ENCODE data around the gene FAM3B. TPM values are rescaled to one million over a fixed set of nuclear protein-coding genes. Genes with fewer than 3 reads are reported as not detected.
"Not testable (repeated sequence)": the region's sequence is repeated elsewhere in the genome, so short reads cannot be mapped to it uniquely, and the experiment has no call there.

Gene FAM3B
- total RNA-seq, 2 experiments from 2014 or later: not detected

- Mint-ChIP-seq H3K4me1 (peaks cover 4% of the 10 kb centered on the region), H3K27ac (no peak overlapping the region), H3K27me3 (peaks cover 24% of the 10 kb centered on the region), H3K4me3 (no peak overlapping the region), H3K9me3 (no peaks in the 10 kb centered on the region), H3K36me3 (ENCODE audit: low read depth) (no peaks in the 10 kb centered on the region)
- CTCF ChIA-PET: no interaction called here
- POLR2A ChIA-PET: no interaction called here
- no peak for DNase-seq
These were observed 32.5 kb downstream of the FAM3B start for GRCh38 chr21:41349126-41349525.

- H3K4me1 Mint-ChIP-seq: peaks cover 9% of the 10 kb centered on the region
- no peaks in the 10 kb centered on the region for H3K36me3 Mint-ChIP-seq (ENCODE audit: low read depth)
- DNase-seq: no peak
- H3K27me3 Mint-ChIP-seq: peaks cover 26% of the 10 kb centered on the region
- no peak overlapping the region for H3K4me3 Mint-ChIP-seq
- H3K27ac Mint-ChIP-seq: no peak overlapping the region
- ChIA-PET CTCF (no interaction called here), POLR2A (no interaction called here)
- no peaks in the 10 kb centered on the region for H3K9me3 Mint-ChIP-seq
These were observed 33.2 kb downstream of the FAM3B start for GRCh38 chr21:41349619-41350390.

GRCh38 chr21:41350436-41351155 lies 34.0 kb downstream of the FAM3B start:
- CTCF ChIA-PET: no interaction called here
- DNase-seq: no peak
- Mint-ChIP-seq H3K4me1 (peaks cover 15% of the 10 kb centered on the region), H3K27ac (no peak overlapping the region), H3K4me3 (no peak overlapping the region), H3K9me3 (no peaks in the 10 kb centered on the region), H3K36me3 (ENCODE audit: low read depth) (no peaks in the 10 kb centered on the region), H3K27me3 (peaks cover 29% of the 10 kb centered on the region)
- POLR2A ChIA-PET: no interaction called here

GRCh38 chr21:41357546-41357945 lies 40.9 kb downstream of the FAM3B start:
- Mint-ChIP-seq H3K4me1 (peaks cover 51% of the 10 kb centered on the region), H3K36me3 (ENCODE audit: low read depth) (peaks cover 2% of the 10 kb centered on the region), H3K9me3 (no peaks in the 10 kb centered on the region), H3K4me3 (no peak overlapping the region), H3K27ac (peak overlapping the region; percentile 47), H3K27me3 (peaks cover 20% of the 10 kb centered on the region)
- POLR2A ChIA-PET: no interaction called here
- CTCF ChIA-PET: interaction anchor here (0.5 kb wide), 1 partner anchor 10 kb away, joined by 3 read pairs; no protein-coding TSS in a partner anchor
- DNase-seq: no peak

- no peak overlapping the region for H3K4me3 Mint-ChIP-seq
- ChIA-PET CTCF (interaction anchor here (1.0 kb wide), 1 partner anchor 23 kb away, joined by 3 read pairs; no protein-coding TSS in a partner anchor), POLR2A (no interaction called here)
- peak overlapping the region; percentile 100 for H3K27ac Mint-ChIP-seq
- no peaks in the 10 kb centered on the region for H3K9me3 Mint-ChIP-seq
- H3K4me1 Mint-ChIP-seq: peaks cover 58% of the 10 kb centered on the region
- peaks cover 16% of the 10 kb centered on the region for H3K27me3 Mint-ChIP-seq
- peaks cover 8% of the 10 kb centered on the region for H3K36me3 Mint-ChIP-seq (ENCODE audit: low read depth)
- no peak for DNase-seq
These were observed 41.9 kb downstream of the FAM3B start for GRCh38 chr21:41358193-41359166.

- no peaks in the 10 kb centered on the region for H3K9me3 Mint-ChIP-seq
- DNase-seq: no peak
- H3K27ac Mint-ChIP-seq: peak overlapping the region; percentile 100
- H3K4me1 Mint-ChIP-seq: peaks cover 65% of the 10 kb centered on the region
- CTCF ChIA-PET: interaction anchor here (1.0 kb wide), 1 partner anchor 22 kb away, joined by 3 read pairs; no protein-coding TSS in a partner anchor
- peaks cover 10% of the 10 kb centered on the region for H3K27me3 Mint-ChIP-seq
- H3K4me3 Mint-ChIP-seq: no peak overlapping the region
- POLR2A ChIA-PET: no interaction called here
- peaks cover 16% of the 10 kb centered on the region for H3K36me3 Mint-ChIP-seq (ENCODE audit: low read depth)
These were observed 42.7 kb downstream of the FAM3B start for GRCh38 chr21:41359286-41359685.

GRCh38 chr21:41359754-41360071 lies 43.1 kb downstream of the FAM3B start:
- H3K27me3 Mint-ChIP-seq, H3K4me3 Mint-ChIP-seq, H3K9me3 Mint-ChIP-seq, DNase-seq, POLR2A ChIA-PET, CTCF ChIA-PET: not testable (repeated sequence)
- Mint-ChIP-seq H3K4me1 (peaks cover 65% of the 10 kb centered on the region), H3K36me3 (ENCODE audit: low read depth) (peaks cover 19% of the 10 kb centered on the region), H3K27ac (peak overlapping the region; percentile 100)

- H3K36me3 Mint-ChIP-seq (ENCODE audit: low read depth): peaks cover 24% of the 10 kb centered on the region
- no peak for DNase-seq
- ChIA-PET CTCF (no interaction called here), POLR2A (no interaction called here)
- H3K9me3 Mint-ChIP-seq: no peaks in the 10 kb centered on the region
- H3K4me1 Mint-ChIP-seq: peaks cover 67% of the 10 kb centered on the region
- H3K27me3 Mint-ChIP-seq: peaks cover 6% of the 10 kb centered on the region
- H3K27ac Mint-ChIP-seq: peak overlapping the region; percentile 100
- no peak overlapping the region for H3K4me3 Mint-ChIP-seq
These were observed 43.6 kb downstream of the FAM3B start for GRCh38 chr21:41360072-41360821.

GRCh38 chr21:41361053-41361785 lies 44.6 kb downstream of the FAM3B start:
- Mint-ChIP-seq H3K27ac (peak overlapping the region; percentile 100), H3K4me1 (peaks cover 74% of the 10 kb centered on the region), H3K36me3 (ENCODE audit: low read depth) (peaks cover 34% of the 10 kb centered on the region), H3K27me3 (no peaks in the 10 kb centered on the region), H3K4me3 (peak overlapping the region; percentile 90), H3K9me3 (no peaks in the 10 kb centered on the region)
- DNase-seq: no peak
- ChIA-PET CTCF (interaction anchor here (1.4 kb wide), 1 partner anchor 17 kb away, joined by 3 read pairs; no protein-coding TSS in a partner anchor), POLR2A (interaction anchor here (1.1 to 2.2 kb wide), 4 partner anchors 9 to 65 kb away, joined by 5 to 7 read pairs (median 6); partner anchors contain the start of gene MX1)

GRCh38 chr21:41361786-41362604 lies 45.4 kb downstream of the FAM3B start, which contains the start of gene MX2:
Gene MX2, plus strand, starts transcription at chr21:41362027. Its CDS starts 14,880 bp downstream, at chr21:41376907.
- DNase-seq: peak; percentile 91
- Mint-ChIP-seq H3K4me3 (peak within 1 kb of the TSS; percentile 90), H3K4me1 (peaks cover 80% of the 10 kb centered on the region), H3K27ac (peak within 1 kb of the TSS; percentile 100), H3K9me3 (no peaks in the 10 kb centered on the region), H3K36me3 (ENCODE audit: low read depth) (peaks cover 40% of the 10 kb centered on the region), H3K27me3 (no peaks in the 10 kb centered on the region)
- CTCF ChIA-PET: interaction anchor here (1.4 to 2.0 kb wide), 2 partner anchors 16 to 60 kb away, joined by 3 to 6 read pairs; no protein-coding TSS in a partner anchor
- POLR2A ChIA-PET: interaction anchor here (0.6 to 2.2 kb wide), 6 partner anchors 8 to 937 kb away, joined by 4 to 7 read pairs (median 6); partner anchors contain the start of gene MX1

Data from activated CD4-positive, alpha-beta T cell treated with anti-CD3 and anti-CD28 coated beads, Interleukin-2, amount 10 ng/mL, durations not matched to agents 7 days and 5 days (primary cell).